Mesenteric fat pad (tissue), 1 donor: ENCODE measurements around the gene ABCG1. TPM values are rescaled to one million over a fixed set of nuclear protein-coding genes. Genes with fewer than 3 reads are reported as not detected.

Experiments used
- DNase-seq: peaks from one replicate; pipeline ENCODE4 v3.0.0-alpha.2; 2020; ENCODE audit warnings: low spot score
- total RNA-seq: library from RNA; stranded (reverse); fragmentation: NEBNext Ultra II Directional; extraction: Animal tissue kit (Norgen Biotek cat#: 25700); gene quantifications from one replicate; pipeline ENCODE4 v1.2.1, GENCODE V29; 2021
- donor health status: DM: yes; HTN: yes; CAD: no.

Gene ABCG1
- total RNA-seq, 1 donor from 2014 or later: 25.9 TPM

- DNase-seq: no peak
These were observed 27.0 kb upstream of the ABCG1 start for GRCh38 chr21:42191696-42192595.

GRCh38 chr21:42193131-42193671, 25.7 kb upstream of the ABCG1 start:
- DNase-seq: no peak

GRCh38 chr21:42193721-42194120, 25.2 kb upstream of the ABCG1 start:
- DNase-seq: no peak

- no peak for DNase-seq
These were observed 24.1 kb upstream of the ABCG1 start for GRCh38 chr21:42194863-42195262.

- no peak for DNase-seq
These were observed 23.4 kb upstream of the ABCG1 start for GRCh38 chr21:42195378-42196031.

- DNase-seq: no peak
These were observed 19.7 kb upstream of the ABCG1 start for GRCh38 chr21:42198929-42199867.

GRCh38 chr21:42199868-42200463, 19.0 kb upstream of the ABCG1 start:
- DNase-seq: no peak

- no peak for DNase-seq
These were observed 17.9 kb upstream of the ABCG1 start for GRCh38 chr21:42200906-42201614.

- no peak for DNase-seq
These were observed 17.3 kb upstream of the ABCG1 start for GRCh38 chr21:42201615-42202161.

GRCh38 chr21:42202321-42202720, 16.6 kb upstream of the ABCG1 start:
- no peak for DNase-seq

GRCh38 chr21:42203321-42203720, 15.6 kb upstream of the ABCG1 start:
- DNase-seq: no peak

- no peak for DNase-seq
These were observed 15.0 kb upstream of the ABCG1 start for GRCh38 chr21:42203936-42204335.

GRCh38 chr21:42207426-42207825, 11.5 kb upstream of the ABCG1 start:
- DNase-seq: no peak

- no peak for DNase-seq
These were observed 10.9 kb upstream of the ABCG1 start for GRCh38 chr21:42208036-42208435.

GRCh38 chr21:42208801-42209490, 10.0 kb upstream of the ABCG1 start:
- no peak for DNase-seq

- DNase-seq: no peak
These were observed 9.0 kb upstream of the ABCG1 start for GRCh38 chr21:42209801-42210479.

GRCh38 chr21:42212266-42212665, 6.7 kb upstream of the ABCG1 start:
- no peak for DNase-seq

- DNase-seq: peak; percentile 67
These were observed 5.7 kb upstream of the ABCG1 start for GRCh38 chr21:42213082-42213774.
